Smooth muscle cell (in vitro differentiated cells): ENCODE data around the gene C2orf49. TPM values are rescaled to one million over a fixed set of nuclear protein-coding genes. Genes with fewer than 3 reads are reported as not detected.

ENCODE experiments used
- DNase-seq: peaks from one replicate; lab custom pipeline; 2025; ENCODE audit not compliant: unreplicated experiment; lab: John Stamatoyannopoulos, UW
- H2AFZ ChIP-seq: fragments of 200-600 bp; sonication (generic); 2 replicates; pipeline ENCODE4 v1.6.0; 2016; ENCODE audit warnings: antibody characterized with exemption, low read depth, mild to moderate bottlenecking
- H3F3A ChIP-seq: fragments of 200-600 bp; sonication (generic); 2 replicates; pipeline ENCODE4 v1.6.0; 2017; ENCODE audit warnings: antibody characterized with exemption, low read depth
- H3K27ac ChIP-seq: fragments of 200-600 bp; sonication (generic); 2 replicates; pipeline ENCODE4 v1.5.1; 2016; ENCODE audit warnings: low read depth, mild to moderate bottlenecking
- H3K27me3 ChIP-seq: fragments of 200-600 bp; sonication (generic); 2 replicates; pipeline ENCODE4 v1.6.1; 2016; ENCODE audit warnings: low read depth, mild to moderate bottlenecking
- H3K36me3 ChIP-seq: fragments of 200-600 bp; sonication (generic); 2 replicates; pipeline ENCODE4 v1.5.1; 2016; ENCODE audit warnings: low read depth
- H3K4me1 ChIP-seq: fragments of 200-600 bp; sonication (generic); 2 replicates; pipeline ENCODE4 v1.5.1; 2016; ENCODE audit warnings: low read depth
- H3K4me2 ChIP-seq: fragments of 200-600 bp; sonication (generic); 2 replicates; pipeline ENCODE4 v1.6.0; 2016; ENCODE audit warnings: mild to moderate bottlenecking
- H3K4me3 ChIP-seq: fragments of 200-600 bp; sonication (generic); 2 replicates; pipeline ENCODE4 v1.5.1; 2016; ENCODE audit warnings: mild to moderate bottlenecking
- H3K79me2 ChIP-seq: fragments of 200-600 bp; sonication (generic); 2 replicates; pipeline ENCODE4 v1.6.0; 2016; ENCODE audit warnings: low read depth, mild to moderate bottlenecking
- H3K9ac ChIP-seq: fragments of 200-600 bp; sonication (generic); 2 replicates; pipeline ENCODE4 v1.6.0; 2016; ENCODE audit warnings: low read depth
- H3K9me3 ChIP-seq: fragments of 200-600 bp; sonication (generic); replicated peaks from 2 replicates; pipeline ENCODE4 v1.5.1; 2016; ENCODE audit warnings: low read depth
- H4K20me1 ChIP-seq: fragments of 200-600 bp; sonication (generic); 2 replicates; pipeline ENCODE4 v1.6.0; 2016; ENCODE audit warnings: low read depth
- CTCF ChIP-seq: fragments of 200-600 bp; sonication (generic); IDR thresholded peaks from 2 replicates; pipeline ENCODE4 v1.5.1; 2017; ENCODE audit warnings: borderline replicate concordance, mild to moderate bottlenecking, antibody characterized with exemption; ENCODE audit not compliant: insufficient read depth, poor library complexity, severe bottlenecking
- WGBS: methylation state at CpG from one replicate; pipeline ENCODE4 v1.1.7; 2016; ENCODE audit warnings: low lambda C conversion rate; 5-methylcytosine and 5-hydroxymethylcytosine counted together
- polyA plus RNA-seq: library from polyadenylated mRNA; unstranded; fragments of >200 nt; fragmentation: Nextera tagmentation; extraction: Ambion mirVana; gene quantifications from 2 replicates; pipeline ENCODE4 v1.2.1, GENCODE V29; 2016
- total RNA-seq: library from RNA; depleted of rRNA; stranded (reverse); fragments of >200 nt; gene quantifications from 2 replicates; pipeline ENCODE4 v1.2.3, GENCODE V29; 2014

Gene C2orf49
- total and polyA plus RNA-seq, 2 experiments from 2014 or later = 17.9 to 37.7 TPM

- H4K20me1 ChIP-seq = peaks cover 43% of the 10 kb centered on the region
- no peaks in the 10 kb centered on the region for H3K27me3 ChIP-seq
- no peak overlapping the region for H3K4me3 ChIP-seq
- H3K36me3 ChIP-seq = no peaks in the 10 kb centered on the region
- H3K9me3 ChIP-seq = no peaks in the 10 kb centered on the region
- no peak overlapping the region for H2AFZ ChIP-seq
- no peaks in the 10 kb centered on the region for H3F3A ChIP-seq
- H3K4me1 ChIP-seq = no peaks in the 10 kb centered on the region
- H3K79me2 ChIP-seq = peaks cover 46% of the 10 kb centered on the region
- WGBS = 96% methylated on average over 3 of the region's 3 CpGs
- no peak for DNase-seq
- no peak overlapping the region for H3K27ac ChIP-seq
- H3K9ac ChIP-seq = no peak overlapping the region
- H3K4me2 ChIP-seq = no peak overlapping the region
- TF ChIP-seq CTCF = no peak
Measured at GRCh38 chr2:105301646-105302045, 35.7 kb upstream of the C2orf49 start.

GRCh38 chr2:105307146-105307545, 30.2 kb upstream of the C2orf49 start:
- Histone ChIP-seq H3K27ac (no peak overlapping the region), H3K9ac (no peak overlapping the region), H3K36me3 (no peaks in the 10 kb centered on the region), H3K4me2 (no peak overlapping the region), H3K4me1 (no peaks in the 10 kb centered on the region), H2AFZ (no peak overlapping the region), H3K27me3 (no peaks in the 10 kb centered on the region), H3F3A (peaks cover 6% of the 10 kb centered on the region), H4K20me1 (peaks cover 45% of the 10 kb centered on the region), H3K9me3 (no peaks in the 10 kb centered on the region), H3K79me2 (peaks cover 72% of the 10 kb centered on the region), H3K4me3 (no peak overlapping the region)
- WGBS = 79% methylated on average over 7 of the region's 7 CpGs
- DNase-seq = no peak
- TF ChIP-seq CTCF = no peak

- H3K79me2 ChIP-seq = peaks cover 72% of the 10 kb centered on the region
- DNase-seq = no peak
Measured at GRCh38 chr2:105307550-105307949, 29.8 kb upstream of the C2orf49 start.

More at GRCh38 chr2:105307550-105307949, 29.8 kb upstream of the C2orf49 start:
- H4K20me1 ChIP-seq = peaks cover 45% of the 10 kb centered on the region
- H3K36me3 ChIP-seq = no peaks in the 10 kb centered on the region
- H3K9ac ChIP-seq = no peak overlapping the region
- no peaks in the 10 kb centered on the region for H3K4me1 ChIP-seq
- no peak overlapping the region for H3K4me3 ChIP-seq
- peaks cover 6% of the 10 kb centered on the region for H3F3A ChIP-seq
- H3K27ac ChIP-seq = no peak overlapping the region
- no peak overlapping the region for H3K4me2 ChIP-seq
- WGBS = 79% methylated on average over 19 of the region's 19 CpGs
- no peak for TF ChIP-seq CTCF
- H2AFZ ChIP-seq = no peak overlapping the region
- no peaks in the 10 kb centered on the region for H3K27me3 ChIP-seq
- H3K9me3 ChIP-seq = no peaks in the 10 kb centered on the region
